HG03025 (cell line): ENCODE results near the gene THADA.

Experiments
- ATAC-seq: cut with Tn5 transposase; IDR thresholded peaks from one replicate; pipeline ENCODE4 v1.9.1; 2021; ENCODE audit warnings: mild to moderate bottlenecking, moderate library complexity; ENCODE audit not compliant: unreplicated experiment, low FRiP score

The THADA gene

GRCh38 chr2:43180897-43181296 is 414.9 kb downstream of the THADA start:
- no peak for ATAC-seq
